Esophagus muscularis mucosa (tissue), 3 donors: ENCODE results near the gene CAMK2N1.

Experiments
- CTCF ChIP-seq, 3 experiments: fragments of 200-600 bp in 2 of 3; fragments of 450-650 bp in 1 of 3; sonication (generic) in 2 of 3; IDR thresholded peaks; one replicate each; pipeline ENCODE4 v1.5.1; 2017 to 2019; ENCODE audit warnings: antibody characterized with exemption in 3 of 3, mild to moderate bottlenecking in 2 of 3, moderate library complexity in 1 of 3
- POLR2A ChIP-seq: fragments of 450-650 bp; IDR thresholded peaks from one replicate; pipeline ENCODE4 v1.6.1; 2017; ENCODE audit warnings: antibody characterized with exemption, moderate library complexity, mild to moderate bottlenecking, low read depth
- POLR2AphosphoS5 ChIP-seq, 2 donors: sonication (generic); formaldehyde crosslinking; IDR thresholded peaks; one replicate each; pipeline ENCODE4 v1.6.1; 2017; ENCODE audit warnings: antibody characterized with exemption in 2 of 2

DNA sequence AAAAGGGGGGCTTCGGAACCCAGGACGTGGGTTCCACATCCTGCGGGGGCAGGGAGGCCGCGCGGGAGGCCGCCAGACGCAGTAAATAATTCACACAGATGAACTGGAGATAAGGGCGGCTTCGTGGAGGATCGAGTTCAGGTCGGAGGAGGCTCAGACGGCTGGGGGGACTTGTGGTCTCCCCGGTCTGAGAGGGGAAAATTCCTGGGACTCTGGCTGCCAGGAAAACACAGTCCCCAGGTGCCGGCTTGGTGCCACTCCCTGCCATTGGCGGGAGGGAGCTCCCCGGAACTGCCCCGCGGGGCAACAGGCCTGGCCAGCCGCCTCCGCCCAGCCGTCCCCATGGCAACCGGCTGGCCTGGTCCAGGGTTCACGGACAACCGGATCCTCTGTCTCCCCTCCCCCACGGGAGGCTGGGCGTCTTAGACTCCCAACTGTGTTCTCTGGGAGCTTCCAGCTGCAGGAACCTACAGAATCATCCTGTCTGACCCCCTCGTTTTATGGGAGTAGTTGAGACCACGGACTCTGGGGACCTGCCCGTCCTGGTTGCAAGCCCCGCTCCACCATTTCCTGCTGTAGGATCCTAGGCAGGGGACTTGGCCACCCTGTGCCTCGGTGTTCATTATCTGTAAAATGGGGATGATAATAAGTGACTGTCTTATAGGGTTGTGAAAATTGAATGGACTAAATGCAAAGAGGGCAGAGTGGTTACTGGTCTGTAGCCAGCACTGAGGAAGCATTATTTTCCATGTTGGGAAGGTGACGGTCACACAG lies 9.6 kb downstream of the CAMK2N1 start:
- TF ChIP-seq CTCF (IDR thresholded peaks at IDR 0.05) (no peak), POLR2A (no peak), POLR2AphosphoS5 (IDR thresholded peaks at IDR 0.05) (no peak)
